GM18526 (cell line): ENCODE data around the gene PDGFB.

Experiments
- POLR2A ChIP-seq: IDR thresholded peaks from 3 replicates; pipeline ENCODE4 v1.6.1; 2011; ENCODE audit not compliant: insufficient read length; ENCODE audit errors: extremely low read depth

The PDGFB gene

GRCh38 chr22:39250838-39251237 is 6.1 kb upstream of the PDGFB start:
- TF ChIP-seq POLR2A = no peak

GRCh38 chr22:39250131-39250530 is 5.3 kb upstream of the PDGFB start:
- TF ChIP-seq POLR2A = no peak

- TF ChIP-seq POLR2A = no peak
These were observed 4.4 kb upstream of the PDGFB start for GRCh38 chr22:39249086-39249704.

- TF ChIP-seq POLR2A = no peak
These were observed 3.5 kb upstream of the PDGFB start for GRCh38 chr22:39248254-39248653.

GRCh38 chr22:39247361-39247760 is 2.6 kb upstream of the PDGFB start:
- no peak for TF ChIP-seq POLR2A

GRCh38 chr22:39246690-39247332 is 2.0 kb upstream of the PDGFB start:
- no peak for TF ChIP-seq POLR2A

- no peak for TF ChIP-seq POLR2A
These were observed 1.4 kb upstream of the PDGFB start for GRCh38 chr22:39246217-39246616.

GRCh38 chr22:39245130-39246039 is 603 bp upstream of the PDGFB start:
- no peak for TF ChIP-seq POLR2A

GRCh38 chr22:39244136-39244495 is 666 bp downstream of the PDGFB start:
- no peak for TF ChIP-seq POLR2A

GRCh38 chr22:39243439-39244135 is 1.2 kb downstream of the PDGFB start:
- no peak for TF ChIP-seq POLR2A

- no peak for TF ChIP-seq POLR2A
These were observed 2.0 kb downstream of the PDGFB start for GRCh38 chr22:39242595-39243438.

GRCh38 chr22:39241794-39242594 is 2.8 kb downstream of the PDGFB start:
- TF ChIP-seq POLR2A = no peak

- TF ChIP-seq POLR2A = no peak
These were observed 3.7 kb downstream of the PDGFB start for GRCh38 chr22:39240831-39241793.
